Measurements from ENCODE around the gene CLDND1.
A peak's percentile ranks its signal among the peaks of the same experiment; 100 is the strongest.

CLDND1 gene

GRCh38 chr3:98551236-98551635, 28.5 kb upstream of the CLDND1 start:
- DNase-seq, result no peak

GRCh38 chr3:98550833-98551232, 28.1 kb upstream of the CLDND1 start:
- no peak for DNase-seq

DNA sequence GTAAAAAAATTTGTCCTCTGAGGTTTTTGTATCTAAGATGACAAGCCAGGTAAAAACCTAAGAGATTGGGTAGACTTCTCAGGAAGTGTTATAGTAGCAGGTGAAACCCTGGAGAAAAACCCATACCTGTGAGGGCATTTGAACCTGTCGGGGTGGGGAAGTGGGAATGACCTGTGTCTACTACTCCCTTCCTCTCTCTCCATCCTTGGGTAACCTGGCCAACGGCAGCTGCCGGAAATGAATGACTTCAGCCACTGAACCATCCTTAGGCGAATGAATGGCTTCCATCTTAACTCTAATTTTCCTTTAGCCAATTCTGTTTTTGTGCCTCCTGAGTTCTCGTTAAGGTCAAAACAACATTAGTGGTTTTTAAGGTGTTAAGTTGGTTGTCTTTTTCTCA, 25.8 kb upstream of the CLDND1 start:
- no peak for DNase-seq

- no peak for DNase-seq
Observed at GRCh38 chr3:98545940-98546339, 23.2 kb upstream of the CLDND1 start.

- DNase-seq, result no peak
Observed at GRCh38 chr3:98542623-98543022, 19.9 kb upstream of the CLDND1 start.

- DNase-seq, result no peak
Observed at GRCh38 chr3:98541695-98542094, 19.0 kb upstream of the CLDND1 start.

DNA sequence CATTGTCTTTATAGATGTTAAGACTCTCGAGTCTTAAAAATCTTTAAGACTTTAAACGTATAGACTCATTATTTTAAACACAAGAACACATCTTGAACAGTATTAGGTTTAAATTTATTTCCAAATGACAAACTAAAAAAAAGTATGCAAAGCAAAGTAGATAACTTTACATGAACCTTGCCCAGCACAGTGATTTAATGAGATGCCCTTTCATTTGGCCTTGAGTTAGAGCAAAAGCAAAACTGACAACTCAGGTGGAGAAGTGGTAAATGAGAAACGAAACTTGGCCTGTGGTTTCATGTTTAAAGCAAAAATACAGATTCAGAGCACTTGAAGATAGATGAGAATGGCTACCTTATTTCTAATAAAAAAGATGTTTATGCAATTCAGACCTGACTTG, 17.6 kb upstream of the CLDND1 start:
- DNase-seq, result no peak

DNA sequence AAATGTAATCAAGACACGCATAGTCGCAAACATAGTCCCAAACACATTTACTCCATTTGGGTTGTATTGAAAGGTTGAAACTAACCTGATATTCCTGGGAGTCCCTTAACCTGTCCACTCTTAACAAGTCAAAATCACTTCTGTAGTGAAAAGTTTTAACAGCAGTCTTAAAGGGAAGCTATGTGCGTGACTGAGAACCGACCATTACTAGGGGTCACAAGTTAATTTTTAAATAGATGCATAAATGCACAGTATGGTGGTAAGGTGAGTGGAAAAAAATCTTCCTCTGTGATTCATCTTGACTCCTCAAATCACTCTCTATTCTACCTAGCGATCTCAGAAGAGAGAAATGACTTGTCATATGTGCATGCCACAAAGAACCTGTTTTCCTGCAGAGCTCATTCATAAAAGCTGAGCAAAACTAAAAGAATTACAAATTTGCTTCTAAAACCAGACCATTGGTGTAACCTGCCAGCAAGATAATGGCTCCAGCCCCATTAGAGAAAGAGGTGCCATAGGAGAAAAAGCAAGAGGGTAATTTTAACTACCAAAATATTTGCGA, 13.8 kb upstream of the CLDND1 start:
- DNase-seq, result no peak

- DNase-seq, result no peak
Observed at GRCh38 chr3:98534734-98535133, 12.0 kb upstream of the CLDND1 start.

- DNase-seq, result no peak
Observed at GRCh38 chr3:98534168-98534567, 11.5 kb upstream of the CLDND1 start.

GRCh38 chr3:98532709-98533571, 10.2 kb upstream of the CLDND1 start:
- DNase-seq, result no peak

- DNase-seq, result no peak
Observed at GRCh38 chr3:98532275-98532637, 9.6 kb upstream of the CLDND1 start.

DNA sequence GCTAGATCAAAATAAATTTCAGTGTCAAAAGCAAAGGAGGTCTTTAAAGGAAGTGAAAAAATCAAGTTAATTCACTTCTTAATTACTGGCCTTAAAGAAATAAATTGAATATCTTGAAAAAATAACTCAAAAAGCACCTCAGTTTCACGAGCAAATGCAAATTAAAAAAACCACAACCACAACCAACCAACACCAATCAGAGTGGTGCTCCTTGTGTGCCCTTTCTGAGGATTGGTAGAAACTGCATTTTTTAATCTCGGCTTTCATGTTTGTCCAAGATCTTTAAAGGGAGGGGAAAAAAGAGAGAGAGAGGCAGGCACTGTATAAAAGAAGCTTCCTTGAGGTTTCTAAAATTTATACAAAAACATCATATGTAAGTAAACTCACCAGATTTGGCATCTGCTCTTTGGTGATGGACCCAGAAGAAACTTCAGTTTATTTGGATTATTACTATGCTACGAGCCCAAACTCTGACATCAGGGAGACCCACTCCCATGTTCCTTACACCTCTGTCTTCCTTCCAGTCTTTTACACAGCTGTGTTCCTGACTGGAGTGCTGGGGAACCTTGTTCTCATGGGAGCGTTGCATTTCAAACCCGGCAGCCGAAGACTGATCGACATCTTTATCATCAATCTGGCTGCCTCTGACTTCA, 9.0 kb upstream of the CLDND1 start, which contains the start of gene GPR15:
TSS of gene GPR15 (plus strand) at position 357 of the 653 bp plus-strand sequence. CDS start at position 413, 56 bp downstream.
- no peak for DNase-seq

DNA sequence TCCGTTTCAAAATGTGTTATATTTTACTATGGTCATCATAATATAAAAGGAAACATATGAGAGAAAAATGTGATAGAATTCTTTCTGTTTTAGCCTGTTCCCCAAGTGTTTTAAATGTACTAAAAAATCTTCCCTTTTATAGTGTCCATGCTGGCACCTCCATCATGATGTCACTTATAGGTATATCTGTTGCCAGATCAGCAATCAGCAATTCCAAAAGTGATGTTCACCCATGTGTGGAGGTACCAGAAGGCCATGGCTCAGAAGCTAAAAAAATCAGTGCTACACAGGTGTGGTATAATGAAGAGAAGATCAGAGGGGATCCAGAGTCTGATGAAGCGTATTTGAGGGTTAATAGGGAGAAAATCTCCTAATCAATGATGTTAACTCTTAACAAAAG, 8.0 kb upstream of the CLDND1 start:
- no peak for DNase-seq

DNA sequence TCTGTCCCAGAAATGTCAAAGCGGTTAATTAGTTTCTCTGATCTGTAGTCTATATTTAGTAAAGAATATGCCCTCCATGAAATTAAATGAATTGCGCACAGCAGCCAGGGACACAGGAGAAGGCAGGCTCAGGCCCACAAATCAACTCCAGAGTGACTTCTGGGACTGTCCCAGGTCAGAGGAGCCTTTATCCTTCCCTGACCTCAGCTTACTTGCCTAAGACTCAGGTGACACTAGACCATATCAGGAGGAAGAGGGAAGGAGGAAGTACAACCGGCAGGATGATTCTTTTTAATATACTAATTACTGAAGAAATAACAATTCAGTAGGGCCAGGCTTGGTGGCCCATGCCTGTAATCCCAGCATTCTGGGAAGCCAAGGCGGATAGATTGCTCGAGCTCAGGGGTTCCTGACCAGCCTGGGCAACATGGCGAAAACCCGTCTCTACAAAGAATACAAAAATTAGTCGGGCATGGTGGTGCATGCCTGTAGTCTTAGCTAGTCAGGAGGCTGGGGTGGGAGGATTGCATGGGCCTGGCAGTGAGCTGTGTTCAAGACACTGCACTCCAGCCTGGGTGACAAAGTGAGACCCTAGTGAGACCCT, 7.3 kb upstream of the CLDND1 start:
- no peak for DNase-seq

- no peak for DNase-seq
Observed at GRCh38 chr3:98528474-98529346, 6.0 kb upstream of the CLDND1 start.

DNA sequence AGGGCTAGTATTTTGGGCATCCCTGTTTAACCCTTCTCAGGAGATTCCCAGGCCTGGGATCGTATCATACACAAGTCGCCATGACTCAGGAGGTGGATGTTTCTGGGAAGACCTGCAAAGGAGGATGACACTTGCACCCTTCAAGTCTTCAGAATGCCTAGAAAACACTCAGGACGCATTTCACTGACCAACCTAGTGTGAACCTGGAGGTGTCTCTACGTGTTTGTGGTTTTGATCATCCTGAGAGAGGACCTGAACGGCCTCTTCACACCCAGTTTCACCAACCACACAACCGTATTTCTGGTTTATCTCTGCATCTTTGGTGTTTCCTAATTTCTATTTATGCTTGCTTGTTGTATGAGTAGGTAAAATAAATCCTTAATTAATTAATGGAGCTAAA, 2.8 kb upstream of the CLDND1 start:
- DNase-seq, result no peak

GRCh38 chr3:98521897-98522543, 682 bp downstream of the CLDND1 start:
- peak; percentile 3 for DNase-seq

GRCh38 chr3:98519351-98519750, 3.4 kb downstream of the CLDND1 start:
- no peak for DNase-seq

GRCh38 chr3:98518816-98519215, 3.9 kb downstream of the CLDND1 start:
- DNase-seq, result no peak

DNA sequence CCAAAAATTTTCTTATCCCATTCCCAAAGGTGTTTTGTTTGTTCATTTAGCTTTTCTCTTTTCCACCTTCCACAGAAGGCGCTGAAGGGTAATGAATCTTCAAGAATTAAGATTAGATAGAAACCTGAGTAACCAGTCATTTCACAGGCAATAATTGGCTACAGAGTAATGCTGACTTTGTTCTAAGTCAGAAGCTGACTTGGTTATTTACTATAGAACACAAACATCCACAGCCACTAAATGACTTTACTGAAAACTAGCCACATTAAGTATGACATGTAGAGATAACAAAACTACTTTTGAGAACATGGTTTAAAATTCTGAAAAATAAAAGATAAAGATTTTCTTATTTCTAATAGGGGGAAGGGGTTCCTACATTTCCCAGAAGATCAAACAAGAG, 7.8 kb downstream of the CLDND1 start:
- DNase-seq, result no peak

DNA sequence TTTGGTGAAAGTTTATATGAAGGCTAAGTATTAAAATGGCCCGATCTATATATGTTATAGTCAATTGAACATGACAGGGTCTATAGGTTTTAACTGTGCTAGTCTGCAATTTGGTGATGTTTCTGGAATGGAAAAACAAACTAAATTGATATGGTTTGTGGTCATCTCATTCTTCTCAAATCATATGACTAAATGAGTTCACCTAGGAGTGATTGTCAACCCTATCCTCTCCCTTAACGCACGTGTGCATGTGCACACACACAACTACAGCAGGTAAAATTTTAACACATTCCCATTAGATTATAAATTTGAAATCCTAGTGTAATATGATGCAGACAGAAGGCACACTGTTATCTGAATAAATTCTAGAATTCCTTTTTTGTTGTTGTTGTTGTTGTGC, 9.0 kb downstream of the CLDND1 start:
- no peak for DNase-seq

Measured in NCI-H345 (cell line).